Measurements from ENCODE around the gene DHCR7.

- TF ChIP-seq CTCF (IDR thresholded peaks at IDR 0.05) (no peak), ZFX (IDR thresholded peaks at IDR 0.05; ENCODE audit: borderline replicate concordance) (no peak)
These were observed 18.2 kb upstream of the DHCR7 start for GRCh38 chr11:71466358-71466757.

All from 22Rv1 (cell line).